Ammon's horn (tissue), 1 donor: ENCODE data around the gene HDHD2.

Experiments
- DNase-seq: peaks from one replicate; pipeline ENCODE4 v3.0.0-alpha.2; 2016; ENCODE audit warnings: low spot score

HDHD2 gene

DNA sequence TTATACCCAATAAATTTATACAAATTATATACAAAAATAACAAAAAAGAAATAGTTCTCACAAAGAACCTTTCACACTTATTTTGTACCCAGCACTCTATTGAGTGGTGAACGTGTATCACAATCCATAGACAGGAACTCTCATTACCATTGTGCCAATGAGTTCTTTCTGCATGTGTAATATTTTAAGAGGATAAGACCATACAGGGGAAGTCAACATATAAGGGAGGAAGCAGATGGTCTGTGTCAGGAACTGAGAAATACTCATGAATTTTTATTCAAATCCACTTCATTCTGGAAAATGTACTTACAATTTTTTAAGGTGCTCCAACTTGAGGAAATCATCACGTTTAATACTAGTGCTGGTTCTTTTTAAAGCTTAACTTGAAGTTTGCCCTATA lies 87.8 kb downstream of the HDHD2 start:
- no peak for DNase-seq
